ENCODE data around the gene LPCAT1. TPM values are rescaled to one million over a fixed set of nuclear protein-coding genes. Genes with fewer than 3 reads are reported as not detected.

LPCAT1 gene
- total and polyA plus RNA-seq, 10 of the 15 experiments (the other 5 are each of a cell fraction or from before 2014, with no cell fraction given): 2.3 to 109 (median 72.7) TPM

DNA sequence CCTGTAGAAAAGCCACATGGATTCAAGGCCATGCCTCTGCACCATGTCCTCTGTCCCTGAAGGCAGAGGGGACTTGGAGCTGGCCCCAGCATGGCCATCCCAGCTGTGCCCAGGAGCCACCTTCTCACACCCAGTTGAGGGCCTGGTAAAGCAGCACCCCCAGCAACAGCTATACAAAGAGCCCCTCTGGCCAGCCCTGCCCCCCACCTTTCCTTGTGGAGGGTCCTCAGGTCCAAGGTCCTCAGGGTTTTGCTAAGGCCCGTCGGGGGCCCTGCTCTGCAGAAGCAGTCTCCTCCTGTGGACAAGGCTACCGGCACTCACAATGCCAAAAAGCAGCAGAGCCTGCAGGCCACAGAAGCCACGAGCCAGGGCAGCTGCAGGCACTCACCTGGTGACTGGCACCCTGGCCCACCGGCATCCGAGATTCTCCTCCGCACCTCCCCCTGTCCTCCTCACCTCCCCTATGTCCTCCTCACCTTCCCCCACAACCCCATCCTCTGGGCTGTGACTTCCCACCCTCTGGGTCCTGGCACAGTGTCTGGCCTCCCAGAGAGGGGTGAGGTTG lies 39.9 kb upstream of the LPCAT1 start:
- H4K20me1 ChIP-seq (ENCODE audit: control insufficient read depth, insufficient read depth): no peaks in the 10 kb centered on the region
- DNase-seq (ENCODE audit: low read depth, low spot score): no peak
- H3K4me3 ChIP-seq: no peak overlapping the region
- H3K9ac ChIP-seq (ENCODE audit: control insufficient read depth, insufficient read depth, low read length): no peak overlapping the region
- WGBS (ENCODE audit: insufficient coverage, insufficient replicate concordance, low lambda C conversion rate, missing lambda C conversion rate): 26% methylated on average over 7 of the region's 7 CpGs
- SMC1A ChIA-PET (ENCODE audit: uncharacterized antibody, unreplicated experiment): no interaction called here
- no peaks in the 10 kb centered on the region for H3K4me1 ChIP-seq (ENCODE audit: control insufficient read depth, insufficient read depth, low read length)
- ATAC-seq: no peak; the same call in none of the 3 replicates
- CTCF ChIA-PET: no interaction called here
- POLR2A ChIA-PET: no interaction called here
- no TSS peak for BruUV-seq (replicated peaks)
- H3K27ac ChIP-seq (ENCODE audit: control insufficient read depth, insufficient read depth): no peak overlapping the region
- H3K9me3 ChIP-seq (replicated peaks; ENCODE audit: control insufficient read depth, insufficient read depth, low read length): no peaks in the 10 kb centered on the region
- peaks cover 0 to 1% of the 10 kb centered on the region in 2 experiments; a peak in 1 of 4 replicates for H3K36me3 ChIP-seq (ENCODE audit: control insufficient read depth in 2 of 2, insufficient read depth in 2 of 2, low read length in 1 of 2)
- no peaks in the 10 kb centered on the region for H3K27me3 ChIP-seq (replicated peaks in 1 of 2; ENCODE audit: control insufficient read depth in 2 of 2, insufficient read depth in 2 of 2, low read length in 1 of 2)
- H3K79me2 ChIP-seq (ENCODE audit: control insufficient read depth, insufficient read depth, low read length): no peaks in the 10 kb centered on the region
- in situ Hi-C loops (cut with MboI): no loop called here
- intact Hi-C loops (cut with micrococcal nuclease; ENCODE audit: unreplicated experiment): no loop called here
- H2AFZ ChIP-seq (ENCODE audit: control insufficient read depth, low read depth, low read length): no peak overlapping the region
- TF ChIP-seq NR2F1 (conservative IDR thresholded peaks at IDR 0.05): no peak
- no peak for TF ChIP-seq BACH1 (IDR thresholded peaks at IDR 0.05; ENCODE audit: borderline replicate concordance)
- no peak for TF ChIP-seq WRNIP1 (IDR thresholded peaks at IDR 0.05; ENCODE audit: borderline replicate concordance, low read depth, low read length)
- TF ChIP-seq, protein P1, sequence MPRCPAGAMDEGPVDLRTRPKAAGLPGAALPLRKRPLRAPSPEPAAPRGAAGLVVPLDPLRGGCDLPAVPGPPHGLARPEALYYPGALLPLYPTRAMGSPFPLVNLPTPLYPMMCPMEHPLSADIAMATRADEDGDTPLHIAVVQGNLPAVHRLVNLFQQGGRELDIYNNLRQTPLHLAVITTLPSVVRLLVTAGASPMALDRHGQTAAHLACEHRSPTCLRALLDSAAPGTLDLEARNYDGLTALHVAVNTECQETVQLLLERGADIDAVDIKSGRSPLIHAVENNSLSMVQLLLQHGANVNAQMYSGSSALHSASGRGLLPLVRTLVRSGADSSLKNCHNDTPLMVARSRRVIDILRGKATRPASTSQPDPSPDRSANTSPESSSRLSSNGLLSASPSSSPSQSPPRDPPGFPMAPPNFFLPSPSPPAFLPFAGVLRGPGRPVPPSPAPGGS (IDR thresholded peaks at IDR 0.05; ENCODE audit: borderline replicate concordance, insufficient read depth, low read depth, low read length, poor library complexity, severe bottlenecking): no peak
- no peak for TF ChIP-seq HDAC2 (IDR thresholded peaks at IDR 0.05)
- TF ChIP-seq, protein P2, sequence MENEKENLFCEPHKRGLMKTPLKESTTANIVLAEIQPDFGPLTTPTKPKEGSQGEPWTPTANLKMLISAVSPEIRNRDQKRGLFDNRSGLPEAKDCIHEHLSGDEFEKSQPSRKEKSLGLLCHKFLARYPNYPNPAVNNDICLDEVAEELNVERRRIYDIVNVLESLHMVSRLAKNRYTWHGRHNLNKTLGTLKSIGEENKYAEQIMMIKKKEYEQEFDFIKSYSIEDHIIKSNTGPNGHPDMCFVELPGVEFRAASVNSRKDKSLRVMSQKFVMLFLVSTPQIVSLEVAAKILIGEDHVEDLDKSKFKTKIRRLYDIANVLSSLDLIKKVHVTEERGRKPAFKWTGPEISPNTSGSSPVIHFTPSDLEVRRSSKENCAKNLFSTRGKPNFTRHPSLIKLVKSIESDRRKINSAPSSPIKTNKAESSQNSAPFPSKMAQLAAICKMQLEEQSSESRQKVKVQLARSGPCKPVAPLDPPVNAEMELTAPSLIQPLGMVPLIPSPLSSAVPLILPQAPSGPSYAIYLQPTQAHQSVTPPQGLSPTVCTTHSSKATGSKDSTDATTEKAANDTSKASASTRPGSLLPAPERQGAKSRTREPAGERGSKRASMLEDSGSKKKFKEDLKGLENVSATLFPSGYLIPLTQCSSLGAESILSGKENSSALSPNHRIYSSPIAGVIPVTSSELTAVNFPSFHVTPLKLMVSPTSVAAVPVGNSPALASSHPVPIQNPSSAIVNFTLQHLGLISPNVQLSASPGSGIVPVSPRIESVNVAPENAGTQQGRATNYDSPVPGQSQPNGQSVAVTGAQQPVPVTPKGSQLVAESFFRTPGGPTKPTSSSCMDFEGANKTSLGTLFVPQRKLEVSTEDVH (IDR thresholded peaks at IDR 0.05; ENCODE audit: low read depth, partially characterized antibody): no peak
- no peak for TF ChIP-seq YY1 (IDR thresholded peaks at IDR 0.05; ENCODE audit: low read depth, low read length)
- TF ChIP-seq IKZF2 (IDR thresholded peaks at IDR 0.05): no peak
- TF ChIP-seq ZNF384 (IDR thresholded peaks at IDR 0.05; ENCODE audit: borderline replicate concordance, low read depth, low read length): no peak
- no peak for TF ChIP-seq CREM (IDR thresholded peaks at IDR 0.05; ENCODE audit: low read depth)
- no peak for TF ChIP-seq KDM1A (IDR thresholded peaks at IDR 0.05; ENCODE audit: borderline replicate concordance)
- no peak for TF ChIP-seq CHD4 (IDR thresholded peaks at IDR 0.05)
- TF ChIP-seq, protein P3, sequence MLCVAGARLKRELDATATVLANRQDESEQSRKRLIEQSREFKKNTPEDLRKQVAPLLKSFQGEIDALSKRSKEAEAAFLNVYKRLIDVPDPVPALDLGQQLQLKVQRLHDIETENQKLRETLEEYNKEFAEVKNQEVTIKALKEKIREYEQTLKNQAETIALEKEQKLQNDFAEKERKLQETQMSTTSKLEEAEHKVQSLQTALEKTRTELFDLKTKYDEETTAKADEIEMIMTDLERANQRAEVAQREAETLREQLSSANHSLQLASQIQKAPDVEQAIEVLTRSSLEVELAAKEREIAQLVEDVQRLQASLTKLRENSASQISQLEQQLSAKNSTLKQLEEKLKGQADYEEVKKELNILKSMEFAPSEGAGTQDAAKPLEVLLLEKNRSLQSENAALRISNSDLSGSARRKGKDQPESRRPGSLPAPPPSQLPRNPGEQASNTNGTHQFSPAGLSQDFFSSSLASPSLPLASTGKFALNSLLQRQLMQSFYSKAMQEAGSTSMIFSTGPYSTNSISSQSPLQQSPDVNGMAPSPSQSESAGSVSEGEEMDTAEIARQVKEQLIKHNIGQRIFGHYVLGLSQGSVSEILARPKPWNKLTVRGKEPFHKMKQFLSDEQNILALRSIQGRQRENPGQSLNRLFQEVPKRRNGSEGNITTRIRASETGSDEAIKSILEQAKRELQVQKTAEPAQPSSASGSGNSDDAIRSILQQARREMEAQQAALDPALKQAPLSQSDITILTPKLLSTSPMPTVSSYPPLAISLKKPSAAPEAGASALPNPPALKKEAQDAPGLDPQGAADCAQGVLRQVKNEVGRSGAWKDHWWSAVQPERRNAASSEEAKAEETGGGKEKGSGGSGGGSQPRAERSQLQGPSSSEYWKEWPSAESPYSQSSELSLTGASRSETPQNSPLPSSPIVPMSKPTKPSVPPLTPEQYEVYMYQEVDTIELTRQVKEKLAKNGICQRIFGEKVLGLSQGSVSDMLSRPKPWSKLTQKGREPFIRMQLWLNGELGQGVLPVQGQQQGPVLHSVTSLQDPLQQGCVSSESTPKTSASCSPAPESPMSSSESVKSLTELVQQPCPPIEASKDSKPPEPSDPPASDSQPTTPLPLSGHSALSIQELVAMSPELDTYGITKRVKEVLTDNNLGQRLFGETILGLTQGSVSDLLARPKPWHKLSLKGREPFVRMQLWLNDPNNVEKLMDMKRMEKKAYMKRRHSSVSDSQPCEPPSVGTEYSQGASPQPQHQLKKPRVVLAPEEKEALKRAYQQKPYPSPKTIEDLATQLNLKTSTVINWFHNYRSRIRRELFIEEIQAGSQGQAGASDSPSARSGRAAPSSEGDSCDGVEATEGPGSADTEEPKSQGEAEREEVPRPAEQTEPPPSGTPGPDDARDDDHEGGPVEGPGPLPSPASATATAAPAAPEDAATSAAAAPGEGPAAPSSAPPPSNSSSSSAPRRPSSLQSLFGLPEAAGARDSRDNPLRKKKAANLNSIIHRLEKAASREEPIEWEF (IDR thresholded peaks at IDR 0.05; ENCODE audit: insufficient replicate concordance, low read depth, low read length): no peak
- TF ChIP-seq EZH2 (IDR thresholded peaks at IDR 0.05; ENCODE audit: borderline replicate concordance, control insufficient read depth, low read depth, low read length): no peak
- RAD21 ChIA-PET (ENCODE audit: unreplicated experiment): no interaction called here
- no peak overlapping the region for H3K4me2 ChIP-seq (ENCODE audit: control insufficient read depth, insufficient read depth)
- no peak for FAIRE-seq
